ENCODE measurements around the gene KCP. TPM values are rescaled to one million over a fixed set of nuclear protein-coding genes. Genes with fewer than 3 reads are reported as not detected.

KCP gene
- total and polyA plus RNA-seq, 10 of the 15 experiments (the other 5 are each of a cell fraction or from before 2014, with no cell fraction given) = 0.05 to 7.8 (median 2.5) TPM

DNA sequence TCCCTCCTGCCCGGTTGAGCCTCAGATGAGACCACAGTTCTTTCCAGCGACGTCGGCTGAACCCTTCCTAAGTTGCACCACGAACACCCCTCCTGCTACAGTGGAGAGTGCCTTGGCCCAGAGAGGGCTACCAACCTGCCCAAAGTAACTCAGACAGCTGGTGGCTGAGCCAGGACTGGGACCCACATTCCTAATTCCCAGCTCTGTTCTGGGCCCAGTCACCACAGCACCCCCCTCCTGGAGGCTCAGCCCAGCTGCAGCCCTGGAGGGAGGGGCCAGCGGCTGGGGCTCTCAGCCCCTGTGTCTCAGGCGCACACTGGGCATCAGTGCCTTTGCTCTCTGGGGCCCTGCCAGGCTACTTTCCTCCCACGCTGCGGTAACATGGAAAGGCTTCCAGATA, 37.3 kb downstream of the KCP start:
- Histone ChIP-seq H3K27ac (ENCODE audit: control insufficient read depth, insufficient read depth) (no peak overlapping the region), H3K79me2 (ENCODE audit: control insufficient read depth, insufficient read depth, low read length) (no peaks in the 10 kb centered on the region), H3K4me3 (no peak overlapping the region), H3K9ac (ENCODE audit: control insufficient read depth, insufficient read depth, low read length) (no peak overlapping the region), H3K27me3 (replicated peaks in 1 of 2; ENCODE audit: control insufficient read depth in 2 of 2, insufficient read depth in 2 of 2, low read length in 1 of 2) (no peaks in the 10 kb centered on the region), H4K20me1 (ENCODE audit: control insufficient read depth, insufficient read depth) (no peaks in the 10 kb centered on the region), H2AFZ (ENCODE audit: control insufficient read depth, low read depth, low read length) (no peak overlapping the region), H3K9me3 (replicated peaks; ENCODE audit: control insufficient read depth, insufficient read depth, low read length) (no peaks in the 10 kb centered on the region), H3K4me2 (ENCODE audit: control insufficient read depth, insufficient read depth) (no peak overlapping the region), H3K4me1 (ENCODE audit: control insufficient read depth, insufficient read depth, low read length) (peaks cover 5% of the 10 kb centered on the region; the same call in 1 of the 2 replicates), H3K36me3 (ENCODE audit: control insufficient read depth in 2 of 2, insufficient read depth in 2 of 2, low read length in 1 of 2) (no peaks in the 10 kb centered on the region)
- no peak for ATAC-seq
- in situ Hi-C loops (cut with MboI) (no loop called here), intact Hi-C loops (cut with micrococcal nuclease; ENCODE audit: unreplicated experiment) (no loop called here)
- RAD21 ChIA-PET (ENCODE audit: unreplicated experiment) = interaction anchor here (1.2 kb wide), 1 partner anchor 11 kb away, joined by 5 read pairs; the partner anchor contains the start of gene ATP6V1F
- no peak for DNase-seq (ENCODE audit: low read depth, low spot score)
- TF ChIP-seq SUPT20H (IDR thresholded peaks at IDR 0.05; ENCODE audit: borderline replicate concordance, control insufficient read depth, low read depth, low read length) (no peak), TBL1XR1 (IDR thresholded peaks at IDR 0.05; ENCODE audit: low read depth, low read length) (no peak), NFIC (IDR thresholded peaks at IDR 0.05; ENCODE audit: low read depth, low read length) (no peak), RUNX3 (IDR thresholded peaks at IDR 0.05; ENCODE audit: low read length) (no peak), MTA3 (IDR thresholded peaks at IDR 0.05; ENCODE audit: borderline replicate concordance, low read length) (no peak), CREM (IDR thresholded peaks at IDR 0.05; ENCODE audit: low read depth) (no peak), BACH1 (IDR thresholded peaks at IDR 0.05; ENCODE audit: borderline replicate concordance) (no peak), ZNF592 (IDR thresholded peaks at IDR 0.05) (no peak), SMC3 (IDR thresholded peaks at IDR 0.05; ENCODE audit: borderline replicate concordance, low read length) (no peak), NR2F1 (conservative IDR thresholded peaks at IDR 0.05) (no peak), E2F8 (IDR thresholded peaks at IDR 0.05; ENCODE audit: low read depth, partially characterized antibody) (no peak), ZNF384 (IDR thresholded peaks at IDR 0.05; ENCODE audit: borderline replicate concordance, low read depth, low read length) (no peak)
- TF ChIP-seq, protein P1, sequence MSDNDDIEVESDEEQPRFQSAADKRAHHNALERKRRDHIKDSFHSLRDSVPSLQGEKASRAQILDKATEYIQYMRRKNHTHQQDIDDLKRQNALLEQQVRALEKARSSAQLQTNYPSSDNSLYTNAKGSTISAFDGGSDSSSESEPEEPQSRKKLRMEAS (IDR thresholded peaks at IDR 0.05; ENCODE audit: low read depth, low read length) = no peak
- TF ChIP-seq, protein P2, sequence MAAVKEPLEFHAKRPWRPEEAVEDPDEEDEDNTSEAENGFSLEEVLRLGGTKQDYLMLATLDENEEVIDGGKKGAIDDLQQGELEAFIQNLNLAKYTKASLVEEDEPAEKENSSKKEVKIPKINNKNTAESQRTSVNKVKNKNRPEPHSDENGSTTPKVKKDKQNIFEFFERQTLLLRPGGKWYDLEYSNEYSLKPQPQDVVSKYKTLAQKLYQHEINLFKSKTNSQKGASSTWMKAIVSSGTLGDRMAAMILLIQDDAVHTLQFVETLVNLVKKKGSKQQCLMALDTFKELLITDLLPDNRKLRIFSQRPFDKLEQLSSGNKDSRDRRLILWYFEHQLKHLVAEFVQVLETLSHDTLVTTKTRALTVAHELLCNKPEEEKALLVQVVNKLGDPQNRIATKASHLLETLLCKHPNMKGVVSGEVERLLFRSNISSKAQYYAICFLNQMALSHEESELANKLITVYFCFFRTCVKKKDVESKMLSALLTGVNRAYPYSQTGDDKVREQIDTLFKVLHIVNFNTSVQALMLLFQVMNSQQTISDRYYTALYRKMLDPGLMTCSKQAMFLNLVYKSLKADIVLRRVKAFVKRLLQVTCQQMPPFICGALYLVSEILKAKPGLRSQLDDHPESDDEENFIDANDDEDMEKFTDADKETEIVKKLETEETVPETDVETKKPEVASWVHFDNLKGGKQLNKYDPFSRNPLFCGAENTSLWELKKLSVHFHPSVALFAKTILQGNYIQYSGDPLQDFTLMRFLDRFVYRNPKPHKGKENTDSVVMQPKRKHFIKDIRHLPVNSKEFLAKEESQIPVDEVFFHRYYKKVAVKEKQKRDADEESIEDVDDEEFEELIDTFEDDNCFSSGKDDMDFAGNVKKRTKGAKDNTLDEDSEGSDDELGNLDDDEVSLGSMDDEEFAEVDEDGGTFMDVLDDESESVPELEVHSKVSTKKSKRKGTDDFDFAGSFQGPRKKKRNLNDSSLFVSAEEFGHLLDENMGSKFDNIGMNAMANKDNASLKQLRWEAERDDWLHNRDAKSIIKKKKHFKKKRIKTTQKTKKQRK (IDR thresholded peaks at IDR 0.05; ENCODE audit: low read depth, low read length) = no peak
- WGBS (ENCODE audit: insufficient coverage, insufficient replicate concordance, low lambda C conversion rate, missing lambda C conversion rate) = 89% methylated on average over 9 of the region's 9 CpGs
- no peak for FAIRE-seq
- CTCF ChIA-PET = interaction anchor here (1.5 to 2.3 kb wide), 2 partner anchors 10 kb away, joined by 7 to 9 read pairs; partner anchors contain the start of gene ATP6V1F
- SMC1A ChIA-PET (ENCODE audit: uncharacterized antibody, unreplicated experiment) = no interaction called here
- no TSS peak for BruUV-seq (replicated peaks)
- POLR2A ChIA-PET = no interaction called here

Data from GM12878 (cell line).